Measurements from ENCODE around the gene MBD5.

MBD5 gene

DNA sequence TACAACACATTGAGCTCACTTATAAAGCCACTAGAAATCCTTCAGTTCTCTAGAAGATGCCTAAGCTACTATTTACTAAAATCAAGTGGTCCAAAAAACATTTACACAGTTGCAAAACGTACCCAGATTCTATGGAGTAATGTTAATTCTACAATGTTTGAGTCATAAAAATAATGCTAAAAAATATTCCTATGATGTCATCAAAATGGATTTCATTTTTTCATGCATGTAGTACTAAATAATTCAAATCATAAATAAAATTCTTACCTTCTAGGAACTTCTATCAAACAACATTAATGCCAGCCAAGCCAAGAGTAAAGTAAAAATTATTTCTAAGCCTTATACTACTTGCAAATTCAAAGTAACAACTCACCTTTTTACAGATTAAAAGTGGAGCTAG is 454.7 kb downstream of the MBD5 start:
- DNase-seq (ENCODE audit: low spot score), result no peak

- DNase-seq (ENCODE audit: low spot score), result no peak
Measured at GRCh38 chr2:148479398-148479797, 458.5 kb downstream of the MBD5 start.

GRCh38 chr2:148483665-148484064 is 462.8 kb downstream of the MBD5 start:
- no peak for DNase-seq (ENCODE audit: low spot score)

- no peak for DNase-seq (ENCODE audit: low spot score)
Measured at GRCh38 chr2:148484066-148484465, 463.2 kb downstream of the MBD5 start.

GRCh38 chr2:148486655-148487054 is 465.8 kb downstream of the MBD5 start:
- DNase-seq (ENCODE audit: low spot score), result no peak

- no peak for DNase-seq (ENCODE audit: low spot score)
Measured at GRCh38 chr2:148487439-148487838, 466.5 kb downstream of the MBD5 start.

DNA sequence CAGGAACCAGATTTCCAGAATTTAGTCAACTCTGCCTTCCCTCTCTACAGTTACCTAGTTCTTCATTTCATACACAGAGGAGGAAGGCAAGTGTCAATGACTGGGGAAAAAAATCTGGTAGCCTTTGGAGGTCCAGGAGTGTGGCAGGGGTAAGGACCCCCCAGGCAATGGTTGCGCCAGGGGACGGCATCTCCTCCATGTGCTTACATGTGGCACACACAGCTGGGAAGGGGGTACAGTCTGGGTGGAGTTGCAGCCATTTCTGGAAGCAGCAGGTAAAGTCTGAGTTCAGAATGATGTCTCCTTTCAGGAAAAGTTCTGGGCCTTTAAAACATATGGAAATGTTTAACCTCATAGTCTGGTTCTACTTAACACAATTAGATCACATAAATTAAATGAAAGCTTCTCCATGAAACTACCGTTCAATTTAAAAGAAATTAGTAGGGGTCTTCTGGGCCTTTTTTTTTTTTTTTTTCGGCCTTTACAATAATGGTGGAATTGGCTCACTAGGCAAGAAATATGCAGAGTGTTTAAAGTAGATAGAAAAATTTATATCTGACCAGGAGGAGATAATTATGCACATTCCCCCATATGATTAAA is 470.0 kb downstream of the MBD5 start:
- DNase-seq (ENCODE audit: low spot score), result no peak

- DNase-seq (ENCODE audit: low spot score), result peak; percentile 22
Measured at GRCh38 chr2:148493822-148494563, 473.1 kb downstream of the MBD5 start.

DNA sequence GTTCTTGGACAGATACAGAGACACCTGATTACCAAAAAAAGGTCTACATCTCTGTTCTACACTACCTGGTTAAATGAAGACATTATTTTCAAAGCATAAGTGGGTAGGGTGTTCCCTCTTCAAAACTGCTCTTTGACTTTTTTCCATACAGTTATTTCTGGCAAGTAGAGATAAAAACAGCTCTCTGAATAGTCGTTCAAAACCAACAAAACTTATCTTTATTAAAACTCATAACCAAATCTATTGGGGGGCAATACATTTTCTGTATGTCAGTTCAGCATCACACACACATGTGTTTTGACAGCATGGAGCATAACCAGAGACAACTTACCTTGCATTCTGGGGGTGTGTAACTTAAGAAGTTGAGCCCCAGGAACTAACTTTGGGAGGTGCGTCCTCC is 474.7 kb downstream of the MBD5 start:
- no peak for DNase-seq (ENCODE audit: low spot score)

- no peak for DNase-seq (ENCODE audit: low spot score)
Measured at GRCh38 chr2:148501545-148501944, 480.7 kb downstream of the MBD5 start.

GRCh38 chr2:148503516-148503915 is 482.6 kb downstream of the MBD5 start:
- DNase-seq (ENCODE audit: low spot score), result no peak

DNA sequence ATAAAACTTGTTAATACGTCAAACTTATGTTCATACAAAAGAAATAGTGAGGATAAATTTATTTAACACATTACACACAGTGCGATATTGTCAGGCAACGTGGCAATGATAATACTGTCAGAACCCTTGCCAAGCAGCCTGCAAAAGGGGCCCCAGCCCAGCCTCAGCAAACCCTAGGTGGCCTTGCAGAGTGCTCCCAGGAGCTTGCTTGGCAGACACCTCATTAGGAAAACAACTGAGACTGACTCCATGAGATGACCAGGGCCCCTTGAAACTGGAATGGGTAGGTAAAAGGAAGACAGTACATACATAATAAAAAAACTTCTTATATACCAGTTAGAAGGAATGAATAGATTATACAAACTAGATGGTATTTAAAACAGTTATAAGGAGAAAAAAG is 487.1 kb downstream of the MBD5 start:
- DNase-seq (ENCODE audit: low spot score), result no peak

DNA sequence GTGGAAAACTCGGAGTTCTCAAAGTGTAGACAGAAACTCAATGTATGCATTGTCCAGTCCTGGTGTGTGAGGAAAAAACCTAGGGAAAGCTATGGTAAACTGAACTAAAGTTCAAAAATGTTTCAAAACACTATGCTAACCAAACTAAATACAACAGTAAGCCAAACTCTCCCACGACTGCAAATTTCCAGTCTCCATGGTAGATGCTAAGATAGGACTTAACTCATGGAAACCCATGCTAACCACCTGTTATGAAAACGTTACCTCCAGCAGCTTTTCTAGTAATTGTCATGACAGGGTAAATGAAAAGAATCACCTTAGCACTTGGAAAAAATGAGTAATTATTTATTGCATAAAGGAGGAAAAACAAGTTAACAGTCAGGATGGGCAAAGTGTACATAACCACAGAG is 488.0 kb downstream of the MBD5 start:
- no peak for DNase-seq (ENCODE audit: low spot score)

- peak; percentile 85 for DNase-seq (ENCODE audit: low spot score)
Measured at GRCh38 chr2:148509288-148509902, 488.5 kb downstream of the MBD5 start.

DNA sequence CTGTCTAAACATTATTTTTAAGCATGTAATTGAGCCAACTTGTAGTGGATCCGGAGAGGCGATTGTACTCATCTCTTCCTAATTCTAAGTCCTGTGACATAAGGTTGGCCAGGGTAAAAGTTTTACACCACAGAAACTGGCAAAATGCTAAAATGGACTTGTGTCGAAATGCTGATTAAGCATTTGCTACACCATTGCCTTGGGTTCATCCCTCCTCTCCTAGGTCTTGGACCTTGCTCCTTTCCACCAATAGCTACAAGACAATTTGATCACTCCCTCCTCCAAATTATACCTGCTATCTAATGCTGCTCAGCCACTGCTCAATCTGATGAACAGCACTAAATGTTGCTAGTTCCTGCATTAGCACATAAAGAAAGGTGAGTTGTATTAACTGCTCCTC is 491.0 kb downstream of the MBD5 start:
- DNase-seq (ENCODE audit: low spot score), result no peak

- no peak for DNase-seq (ENCODE audit: low spot score)
Measured at GRCh38 chr2:148512501-148512900, 491.6 kb downstream of the MBD5 start.

DNA sequence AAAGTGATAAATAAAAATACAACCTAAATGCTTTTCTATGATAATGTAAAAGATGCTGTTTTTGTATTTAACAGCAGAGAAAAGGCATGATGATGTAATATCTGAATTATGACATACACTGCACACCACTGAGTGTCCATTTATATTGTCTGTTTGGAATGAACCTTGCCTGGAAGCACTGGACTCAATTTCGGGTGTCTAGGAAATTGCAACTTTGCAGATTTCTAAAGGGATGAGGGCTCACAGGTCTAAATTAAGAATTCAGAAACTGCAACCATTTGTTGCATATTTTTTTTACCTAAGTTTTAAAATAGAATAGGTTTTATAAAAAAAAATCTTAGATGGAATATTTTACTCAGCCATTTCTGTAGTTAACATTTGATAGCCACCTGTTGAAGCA is 492.5 kb downstream of the MBD5 start:
- no peak for DNase-seq (ENCODE audit: low spot score)

- DNase-seq (ENCODE audit: low spot score), result no peak
Measured at GRCh38 chr2:148515120-148515519, 494.2 kb downstream of the MBD5 start.

DNA sequence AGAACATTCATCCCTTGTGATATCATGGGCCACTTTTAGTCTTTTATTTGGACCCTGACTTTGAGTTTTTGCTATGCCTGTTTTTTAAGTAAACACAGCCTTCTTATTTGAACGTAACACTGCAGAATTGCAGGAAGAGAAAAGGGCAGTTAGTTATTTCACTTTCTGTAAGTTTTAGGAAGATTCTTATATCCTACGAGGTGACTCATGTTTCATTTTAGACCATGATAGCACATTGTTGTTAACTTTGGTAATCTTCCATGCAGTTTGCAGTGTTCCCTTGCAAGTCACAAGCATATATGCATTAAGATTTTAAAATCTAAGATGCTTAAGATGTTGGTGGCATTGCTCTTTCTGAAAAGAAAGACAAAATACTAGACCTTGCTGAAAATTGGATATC is 495.1 kb downstream of the MBD5 start:
- no peak for DNase-seq (ENCODE audit: low spot score)

DNA sequence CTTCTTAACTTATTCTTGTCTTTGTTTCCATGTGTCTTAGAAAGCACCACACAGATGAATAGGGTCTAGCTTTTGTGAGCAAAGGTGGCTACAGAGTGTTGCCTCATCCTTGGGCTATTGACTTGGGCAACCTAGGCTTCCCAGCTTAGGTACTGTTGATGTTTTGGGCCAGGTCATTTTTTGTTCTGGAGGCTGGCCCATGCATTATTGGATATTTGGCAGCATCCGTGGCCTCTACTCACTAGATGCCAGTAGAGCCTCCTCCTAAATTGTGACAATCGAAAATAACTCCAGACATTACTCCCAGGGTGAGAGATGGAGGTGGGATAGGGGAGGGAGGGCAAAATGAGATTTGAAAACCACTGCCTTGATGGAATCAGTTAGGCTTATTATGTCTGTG is 496.4 kb downstream of the MBD5 start:
- no peak for DNase-seq (ENCODE audit: low spot score)

DNA sequence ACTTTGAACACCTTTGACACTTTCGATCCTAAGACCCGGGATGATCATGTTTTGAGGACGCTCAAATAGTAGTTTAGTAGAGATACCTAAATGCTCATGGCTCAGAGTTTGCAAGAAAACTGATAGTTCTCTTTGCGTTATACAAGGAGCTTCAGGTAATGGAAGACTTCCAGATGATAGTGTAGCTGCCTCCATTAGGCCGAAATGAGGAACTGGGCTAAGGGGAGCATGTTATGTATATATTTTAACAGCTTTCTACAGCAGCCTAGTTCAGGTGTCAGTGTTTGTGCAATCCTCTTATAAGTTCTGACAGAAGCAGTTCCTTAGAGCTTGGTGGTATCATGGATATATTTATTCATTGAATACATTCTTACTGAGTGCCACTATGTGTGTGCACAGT is 496.9 kb downstream of the MBD5 start:
- DNase-seq (ENCODE audit: low spot score), result no peak

GRCh38 chr2:148519013-148519412 is 498.1 kb downstream of the MBD5 start:
- no peak for DNase-seq (ENCODE audit: low spot score)

DNA sequence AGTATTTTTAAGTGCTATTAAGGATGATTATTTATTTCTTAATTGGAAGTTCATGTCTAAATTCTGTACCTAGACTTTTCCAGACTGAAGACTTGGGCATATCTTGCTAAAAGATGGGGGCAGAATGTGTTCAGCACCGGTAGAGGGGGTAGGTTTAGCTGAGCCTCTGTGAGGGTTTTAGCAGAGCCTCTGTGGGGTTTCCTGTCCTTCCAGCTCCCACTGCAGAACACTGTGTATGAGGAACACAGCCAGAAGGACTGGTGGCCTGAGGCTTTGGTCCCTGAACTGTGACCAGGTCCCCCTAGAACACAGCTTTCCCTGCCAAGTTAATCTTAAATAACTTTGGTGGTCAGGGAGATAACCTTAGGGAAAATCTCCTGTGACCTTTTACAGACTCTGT is 500.3 kb downstream of the MBD5 start:
- no peak for DNase-seq (ENCODE audit: low spot score)

- no peak for DNase-seq (ENCODE audit: low spot score)
Measured at GRCh38 chr2:148523315-148523714, 502.4 kb downstream of the MBD5 start.

Measured in germinal center (tissue), 1 donor.